PFSK-1 (cell line): ENCODE measurements around the gene DOCK9.

ENCODE experiments used
- FOXP2 ChIP-seq: optimal IDR thresholded peaks from 2 replicates; pipeline ENCODE3; 2011; ENCODE audit warnings: borderline replicate concordance, control low read depth, inconsistent platforms; ENCODE audit not compliant: insufficient read depth; ENCODE audit errors: extremely low read length, extremely low read depth
- POLR2AphosphoS5 ChIP-seq: IDR thresholded peaks from 2 replicates; pipeline ENCODE4 v1.6.1; 2012; ENCODE audit warnings: low read depth, mild to moderate bottlenecking, control low read depth, low read length, moderate library complexity
- REST ChIP-seq, 2 experiments: IDR thresholded peaks; 2 replicates each; pipeline versions ENCODE4 v1.6.1 to v1.8.0; 2011 to 2012; ENCODE audit warnings: low read depth in 2 of 2, low read length in 2 of 2, control low read depth in 1 of 2, inconsistent platforms in 1 of 2, mild to moderate bottlenecking in 1 of 2, moderate library complexity in 1 of 2; ENCODE audit not compliant: insufficient read depth in 1 of 2
- TAF1 ChIP-seq: IDR thresholded peaks from 2 replicates; pipeline ENCODE4 v1.6.1; 2012; ENCODE audit warnings: low read length, control low read depth, borderline replicate concordance; ENCODE audit not compliant: insufficient read depth

GRCh38 chr13:98860491-98860890, 117.4 kb downstream of the DOCK9 start:
- TF ChIP-seq TAF1 (no peak), REST (IDR thresholded peaks at IDR 0.05; ENCODE audit: insufficient read depth in 1 of 2, low read depth in 2 of 2, low read length in 2 of 2) (no peak), POLR2AphosphoS5 (no peak), FOXP2 (no peak)
